Sigmoid colon (tissue), 7 donors: ENCODE data around the gene RASSF5. TPM values are rescaled to one million over a fixed set of nuclear protein-coding genes. Genes with fewer than 3 reads are reported as not detected.

Experiments used
- DNase-seq: peaks from one replicate; pipeline ENCODE4 v3.0.0-alpha.2; 2019
- H3K27ac ChIP-seq, 4 donors: fragments of 200-600 bp; sonication (generic); one replicate each; pipeline ENCODE4 v1.5.1; 2016 to 2019; ENCODE audit warnings: mild to moderate bottlenecking in 1 of 4
- H3K27me3 ChIP-seq, 3 donors: fragments of 200-600 bp; sonication (generic); one replicate each; pipeline ENCODE4 v1.5.1; 2019; ENCODE audit warnings: mild to moderate bottlenecking in 1 of 3
- H3K36me3 ChIP-seq, 4 donors: fragments of 200-600 bp; sonication (generic); one replicate each; pipeline ENCODE4 v1.5.1; 2016 to 2019
- H3K4me1 ChIP-seq, 4 donors: fragments of 200-600 bp; sonication (generic); one replicate each; pipeline ENCODE4 v1.5.1; 2017 to 2019
- H3K4me3 ChIP-seq, 4 donors: fragments of 200-600 bp; sonication (generic); one replicate each; pipeline ENCODE4 v1.5.1; 2017 to 2019; ENCODE audit warnings: mild to moderate bottlenecking in 2 of 4, moderate library complexity in 1 of 4
- H3K9me3 ChIP-seq, 4 donors: fragments of 200-600 bp in 3 of 4; sonication (generic) in 3 of 4; one replicate each; pipeline versions ENCODE4 v1.5.1 to v1.6.1; 2013 to 2019
- CTCF ChIP-seq, 4 experiments: fragments of 450-650 bp in 3 of 4; fragments of 200-600 bp in 1 of 4; IDR thresholded peaks; one replicate each; pipeline ENCODE4 v1.5.1; 2016 to 2019; ENCODE audit warnings: antibody characterized with exemption in 4 of 4, mild to moderate bottlenecking in 3 of 4, moderate library complexity in 2 of 4
- EP300 ChIP-seq, 4 donors: sonication (generic); formaldehyde crosslinking; IDR thresholded peaks; one replicate each; pipeline ENCODE4 v1.6.1; 2017; ENCODE audit warnings: antibody characterized with exemption in 4 of 4
- POLR2A ChIP-seq, 2 donors: fragments of 450-650 bp; IDR thresholded peaks; one replicate each; pipeline ENCODE4 v1.6.1; 2016; ENCODE audit warnings: antibody characterized with exemption in 2 of 2, mild to moderate bottlenecking in 2 of 2, moderate library complexity in 2 of 2
- POLR2AphosphoS5 ChIP-seq, 4 donors: sonication (generic); formaldehyde crosslinking; IDR thresholded peaks; one replicate each; pipeline ENCODE4 v1.6.1; 2017; ENCODE audit warnings: antibody characterized with exemption in 4 of 4
- WGBS, 2 donors: extraction: QIAGEN DNeasy Blood & Tissue Kit; methylation state at CpG; one replicate each; pipeline ENCODE4 v1.1.7; 2013; 5-methylcytosine and 5-hydroxymethylcytosine counted together
- intact Hi-C: fragments of 100-400 bp; cut with DNase I; formaldehyde crosslinking; loops from one replicate; pipeline ENCODE4 v1.15.1; 2023
- polyA plus RNA-seq, 3 donors: library from polyadenylated mRNA; stranded (reverse); fragments of 200-250 nt; gene quantifications; one replicate each; pipeline ENCODE4 v1.2.3, GENCODE V29; 2013
- total RNA-seq, 4 donors: library from RNA; depleted of rRNA; stranded (reverse); fragments of >200 nt; gene quantifications; one replicate each; pipeline ENCODE4 v1.1.0, GENCODE V29; 2016
- donor health status: healthy with polysubstance abuse.
- donor health status: Bipolar disorder and iron deficiency.
- donor health status: healthy.

The RASSF5 gene
- 1 to 10 TPM; 3.6 to 6.9 (median 4.8) TPM for total RNA-seq
- polyA plus RNA-seq, result 10 to 100 TPM in 1 of 3 donors, 1 to 10 TPM in 2; 2.5 to 25.9 (median 4.2) TPM

GRCh38 chr1:206507284-206508129 is at the start of gene RASSF5:
Gene RASSF5 (plus strand): TSS chr1:206507531. CDS start chr1:206507603, 72 bp downstream.
- no peak for TF ChIP-seq POLR2A (IDR thresholded peaks at IDR 0.05)
- TF ChIP-seq POLR2AphosphoS5 (IDR thresholded peaks at IDR 0.05), result peak; percentile 28 to 78 (median 67)
- Histone ChIP-seq H3K4me1 (peaks cover 0 to 37% (median 22%) of the 10 kb centered on the region in 4 donors), H3K9me3 (no peaks in the 10 kb centered on the region), H3K4me3 (peak within 1 kb of the TSS; percentile 31 to 72 (median 63)), H3K27ac (peak within 1 kb of the TSS in 3 of 4 donors; percentile 47 to 64 (median 55)), H3K27me3 (peaks cover 8 to 19% (median 10%) of the 10 kb centered on the region in 3 donors), H3K36me3 (no peaks in the 10 kb centered on the region)
- peak; percentile 90 for DNase-seq
- WGBS, 2 donors, result 1% methylated on average over 97 of the region's 97 CpGs
- intact Hi-C loops, result no loop called here

- WGBS, 2 donors, result 94 to 97% methylated on average over 4 of the region's 4 CpGs
- intact Hi-C loops, result no loop called here
- Histone ChIP-seq H3K4me3 (no peak overlapping the region), H3K27ac (no peak overlapping the region), H3K27me3 (no peaks in the 10 kb centered on the region), H3K4me1 (peaks cover 0 to 25% (median 17%) of the 10 kb centered on the region in 4 donors), H3K9me3 (no peaks in the 10 kb centered on the region), H3K36me3 (peaks cover 0 to 23% (median 4%) of the 10 kb centered on the region in 4 donors)
- DNase-seq, result no peak
- TF ChIP-seq POLR2AphosphoS5 (IDR thresholded peaks at IDR 0.05), result no peak
- TF ChIP-seq EP300 (IDR thresholded peaks at IDR 0.05), result no peak
- no peak for TF ChIP-seq CTCF (IDR thresholded peaks at IDR 0.05)
- TF ChIP-seq POLR2A (IDR thresholded peaks at IDR 0.05), result no peak
These were observed 47.6 kb upstream of the RASSF5 start for GRCh38 chr1:206459703-206460102.

- intact Hi-C loops, result no loop called here
- WGBS, 2 donors, result 86 to 87% methylated on average over 17 of the region's 17 CpGs
- peaks cover 0 to 21% (median 4%) of the 10 kb centered on the region in 4 donors for H3K36me3 ChIP-seq
- DNase-seq, result no peak
- H3K27ac ChIP-seq, result peak overlapping the region in 2 of 4 donors; percentile 18 to 64
- H3K9me3 ChIP-seq, result no peaks in the 10 kb centered on the region
- TF ChIP-seq EP300 (IDR thresholded peaks at IDR 0.05) (no peak), POLR2AphosphoS5 (IDR thresholded peaks at IDR 0.05) (no peak), POLR2A (IDR thresholded peaks at IDR 0.05) (no peak), CTCF (IDR thresholded peaks at IDR 0.05) (no peak)
- no peak overlapping the region for H3K4me3 ChIP-seq
- H3K27me3 ChIP-seq, result no peaks in the 10 kb centered on the region
- peaks cover 0 to 18% (median 11%) of the 10 kb centered on the region in 4 donors for H3K4me1 ChIP-seq
These were observed 46.4 kb upstream of the RASSF5 start for GRCh38 chr1:206460836-206461426.

- intact Hi-C loops, result no loop called here
- DNase-seq, result peak; percentile 83
- no peak overlapping the region for H3K4me3 ChIP-seq
- no peak for TF ChIP-seq POLR2A (IDR thresholded peaks at IDR 0.05)
- TF ChIP-seq CTCF (IDR thresholded peaks at IDR 0.05), result peak; percentile 69 to 84 (median 82)
- WGBS, 2 donors, result 57 to 67% methylated on average over 9 of the region's 9 CpGs
- H3K36me3 ChIP-seq, result peaks cover 0 to 21% (median 4%) of the 10 kb centered on the region in 4 donors
- H3K9me3 ChIP-seq, result no peaks in the 10 kb centered on the region
- peaks cover 0 to 12% (median 5%) of the 10 kb centered on the region in 4 donors for H3K4me1 ChIP-seq
- H3K27ac ChIP-seq, result peak overlapping the region in 2 of 4 donors; percentile 18 to 64
- no peaks in the 10 kb centered on the region for H3K27me3 ChIP-seq
These were observed 45.5 kb upstream of the RASSF5 start for GRCh38 chr1:206461602-206462455.
